B cell (primary cell): ENCODE measurements around the gene RETREG1.

ENCODE experiments used
- CTCF ChIP-seq: fragments of 200-600 bp; IDR thresholded peaks from one replicate; pipeline ENCODE4 v1.8.0; 2022; ENCODE audit warnings: antibody characterized with exemption, mild to moderate bottlenecking
- EZH2 ChIP-seq: IDR thresholded peaks from 2 replicates; pipeline ENCODE4 v1.6.1; 2012; ENCODE audit warnings: borderline replicate concordance, low read depth, mild to moderate bottlenecking, moderate library complexity, low read length; ENCODE audit not compliant: insufficient read depth, poor library complexity, severe bottlenecking

- TF ChIP-seq CTCF, result no peak
- TF ChIP-seq EZH2, result no peak
Measured at GRCh38 chr5:16600397-16600796, 16.4 kb downstream of the RETREG1 start.
